RKO (cell line): Measurements from ENCODE around the gene AATK.

Experiments
- DNase-seq: peaks from one replicate; pipeline ENCODE4 v3.0.0-alpha.2; 2016; ENCODE audit warnings: low spot score

The AATK gene

DNA sequence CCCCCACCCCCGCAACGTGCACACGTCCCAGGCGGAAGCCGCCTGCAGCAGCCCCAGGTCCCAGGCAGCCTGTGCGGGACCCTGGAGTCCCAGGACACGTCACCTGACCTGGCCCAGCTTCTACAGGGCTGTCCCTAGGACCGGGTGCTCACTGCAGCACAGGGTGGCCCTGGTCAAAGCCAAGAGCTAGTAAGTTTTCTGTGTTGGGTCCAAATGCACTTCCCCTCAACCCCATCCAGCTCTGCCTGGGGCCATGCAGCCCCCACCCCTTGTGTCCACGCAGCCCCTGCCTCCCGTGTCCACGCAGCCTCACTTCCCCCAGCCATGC, 22.9 kb downstream of the AATK start:
- DNase-seq, result no peak

DNA sequence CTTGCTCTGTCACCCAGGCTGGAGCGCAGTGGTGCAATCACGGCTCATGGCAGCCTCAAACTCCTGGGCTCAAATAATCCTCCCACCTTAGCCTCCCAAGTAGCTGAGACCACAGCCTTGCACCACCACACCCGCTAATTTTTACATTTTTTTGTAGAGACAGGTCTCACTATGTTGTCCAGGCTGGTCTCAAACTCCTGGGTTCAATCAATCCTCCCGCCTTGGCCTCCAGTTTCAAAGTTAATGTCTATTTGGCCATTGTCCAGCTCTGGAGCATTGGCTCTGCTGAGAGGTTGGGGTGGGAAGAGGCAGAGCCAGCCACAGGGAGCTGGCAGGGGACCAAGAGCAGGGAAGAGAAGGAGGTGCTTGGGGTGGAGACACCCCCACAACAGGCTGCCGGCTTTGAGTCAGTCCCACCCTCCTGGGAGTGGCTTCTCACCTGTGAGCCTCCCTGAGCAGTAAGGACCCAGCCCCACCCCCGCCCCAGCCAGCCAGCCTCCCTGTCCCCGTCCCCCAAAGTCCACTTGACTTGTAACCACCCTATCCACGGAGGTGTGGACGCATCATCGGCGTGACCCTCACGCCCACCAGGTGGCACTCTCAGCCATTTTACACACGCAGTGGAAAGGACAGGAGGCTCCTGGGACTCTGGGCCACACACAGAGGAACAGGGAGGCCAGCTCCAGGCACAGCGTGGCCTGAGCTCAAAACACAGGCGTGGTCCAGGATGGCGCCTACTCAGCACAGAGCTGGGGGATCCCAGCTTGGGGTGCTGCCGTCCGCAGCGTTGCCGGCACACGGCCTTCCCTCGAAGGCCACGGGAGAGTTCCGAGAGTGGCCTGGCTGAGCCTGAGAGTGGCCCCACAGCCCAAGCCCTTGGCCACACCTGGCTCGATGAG, 23.5 kb downstream of the AATK start:
- DNase-seq, result peak; percentile 72

DNA sequence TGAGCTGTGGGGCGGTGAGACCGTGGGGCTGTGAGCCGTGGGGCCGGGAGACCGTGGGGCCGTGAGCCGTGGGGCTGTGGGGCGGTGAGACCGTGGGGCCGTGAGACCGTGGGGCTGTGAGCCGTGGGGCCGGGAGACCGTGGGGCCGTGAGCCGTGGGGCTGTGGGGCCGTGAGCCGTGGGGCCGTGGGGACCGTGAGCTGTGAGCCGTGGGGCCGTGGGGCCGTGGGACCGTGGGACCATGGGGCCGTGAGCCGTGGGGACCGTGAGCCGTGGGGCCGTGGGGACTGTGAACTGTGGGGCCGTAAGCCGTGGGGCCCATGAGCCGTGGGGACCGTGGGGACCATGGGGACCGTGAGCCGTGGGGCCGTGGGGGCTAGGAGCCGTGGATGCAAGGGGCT, 25.3 kb downstream of the AATK start:
- no peak for DNase-seq

DNA sequence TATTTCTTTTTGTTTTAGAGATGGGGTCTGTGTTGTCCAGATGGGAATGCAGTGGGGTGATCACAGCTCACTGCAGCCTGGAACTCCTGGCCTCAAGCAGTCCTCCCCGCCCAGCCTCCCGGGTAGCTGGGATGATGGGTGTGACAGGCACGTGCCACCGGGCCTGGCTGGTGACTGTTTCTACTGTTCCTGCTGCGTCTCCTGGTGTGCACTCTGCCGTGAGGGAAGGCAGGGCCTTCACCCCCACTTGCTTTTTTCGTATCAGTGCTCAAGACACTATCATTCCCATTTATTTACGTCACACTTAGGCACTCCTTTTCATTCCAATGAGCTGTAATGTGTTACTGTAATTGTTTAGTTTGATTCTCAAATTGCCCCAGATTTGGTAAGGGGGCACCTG, 26.0 kb downstream of the AATK start:
- no peak for DNase-seq

DNA sequence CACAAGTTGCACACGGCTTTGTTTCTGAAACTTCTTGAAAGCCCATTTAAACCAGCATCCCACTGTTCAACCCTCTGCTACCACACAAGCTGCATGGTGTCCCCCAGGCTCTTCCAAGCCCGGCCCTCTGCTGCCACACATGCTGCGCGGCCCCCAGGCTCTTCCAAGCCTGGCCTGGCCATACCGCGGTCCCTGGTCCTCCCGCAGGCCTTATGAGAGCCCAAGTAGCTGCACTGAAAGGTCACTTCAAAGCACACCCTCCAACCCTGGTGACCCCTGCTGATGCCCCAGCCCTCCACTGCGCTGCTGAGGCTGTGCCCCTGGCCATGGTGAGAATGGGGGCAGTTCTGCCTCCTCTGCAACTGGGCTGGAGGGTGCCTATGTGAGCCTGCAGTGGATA, 26.6 kb downstream of the AATK start:
- DNase-seq, result no peak

DNA sequence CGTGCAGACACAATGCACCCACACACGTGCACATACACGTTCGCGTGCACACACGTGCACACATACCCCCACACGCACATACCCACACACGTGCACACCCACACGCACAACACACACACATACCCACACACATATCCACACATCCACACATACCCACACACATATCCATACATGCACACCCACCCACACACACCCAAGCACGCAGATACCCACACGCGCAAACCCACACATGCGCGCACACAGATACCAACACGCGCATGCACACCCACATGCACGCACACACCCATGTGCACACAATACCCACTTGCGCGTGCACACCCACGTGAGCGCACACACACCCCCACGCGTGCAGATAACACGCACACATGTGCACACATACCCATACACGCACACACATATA, 27.5 kb downstream of the AATK start:
- no peak for DNase-seq

DNA sequence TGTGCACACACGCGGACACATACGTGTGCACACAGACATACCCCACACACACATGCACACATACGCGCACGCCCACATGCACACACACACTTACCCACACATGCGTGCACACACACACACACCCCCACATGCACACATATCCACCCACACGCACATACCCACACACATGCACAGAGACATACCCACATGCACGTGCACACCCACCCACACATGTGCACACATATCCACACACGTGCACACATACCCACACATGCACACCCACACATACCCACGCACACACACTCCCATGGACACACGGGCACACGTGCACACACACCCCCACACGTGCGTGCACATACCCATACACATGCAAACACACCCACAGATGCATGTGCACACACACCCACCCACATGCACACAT, 27.9 kb downstream of the AATK start:
- no peak for DNase-seq

DNA sequence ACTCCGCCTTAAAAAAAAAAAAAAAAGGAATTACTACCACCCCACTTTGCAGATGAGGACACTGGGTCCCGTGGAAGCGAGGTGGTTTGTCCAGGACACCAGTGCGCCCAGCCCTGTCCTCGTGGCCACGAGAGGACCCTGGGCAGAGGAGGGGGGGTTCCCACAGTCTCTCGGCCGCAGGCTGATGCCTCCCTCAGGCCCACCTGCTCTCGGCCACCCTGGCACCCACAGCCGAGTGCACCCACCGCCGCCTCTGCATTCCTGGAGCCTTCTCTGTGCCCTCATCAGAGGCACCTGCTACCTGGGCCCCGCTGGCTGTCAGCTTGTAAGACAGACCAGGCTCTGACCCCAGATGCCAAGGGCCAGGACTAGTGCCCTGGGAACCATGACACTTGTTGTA, 28.8 kb downstream of the AATK start:
- DNase-seq, result no peak

DNA sequence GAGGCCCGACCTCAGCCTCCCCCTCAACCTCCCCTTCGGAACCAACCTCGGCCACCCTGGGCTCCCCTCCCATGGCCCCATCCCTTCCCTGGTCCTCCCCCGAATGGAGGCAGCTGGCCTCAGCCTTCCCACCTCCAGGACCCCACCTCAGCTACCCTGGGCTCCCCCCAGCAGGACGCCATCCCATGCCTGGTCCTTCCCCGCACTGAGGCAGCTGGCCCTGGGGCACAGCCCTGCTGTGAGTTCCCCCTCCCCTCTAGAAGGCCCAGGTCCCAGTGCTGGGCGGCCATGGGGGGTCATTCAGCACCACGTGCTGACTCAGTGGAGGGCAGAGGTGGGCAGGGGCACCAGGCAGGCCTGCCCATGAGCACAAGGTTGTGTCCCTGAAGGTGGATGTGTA, 29.7 kb downstream of the AATK start:
- DNase-seq, result no peak

DNA sequence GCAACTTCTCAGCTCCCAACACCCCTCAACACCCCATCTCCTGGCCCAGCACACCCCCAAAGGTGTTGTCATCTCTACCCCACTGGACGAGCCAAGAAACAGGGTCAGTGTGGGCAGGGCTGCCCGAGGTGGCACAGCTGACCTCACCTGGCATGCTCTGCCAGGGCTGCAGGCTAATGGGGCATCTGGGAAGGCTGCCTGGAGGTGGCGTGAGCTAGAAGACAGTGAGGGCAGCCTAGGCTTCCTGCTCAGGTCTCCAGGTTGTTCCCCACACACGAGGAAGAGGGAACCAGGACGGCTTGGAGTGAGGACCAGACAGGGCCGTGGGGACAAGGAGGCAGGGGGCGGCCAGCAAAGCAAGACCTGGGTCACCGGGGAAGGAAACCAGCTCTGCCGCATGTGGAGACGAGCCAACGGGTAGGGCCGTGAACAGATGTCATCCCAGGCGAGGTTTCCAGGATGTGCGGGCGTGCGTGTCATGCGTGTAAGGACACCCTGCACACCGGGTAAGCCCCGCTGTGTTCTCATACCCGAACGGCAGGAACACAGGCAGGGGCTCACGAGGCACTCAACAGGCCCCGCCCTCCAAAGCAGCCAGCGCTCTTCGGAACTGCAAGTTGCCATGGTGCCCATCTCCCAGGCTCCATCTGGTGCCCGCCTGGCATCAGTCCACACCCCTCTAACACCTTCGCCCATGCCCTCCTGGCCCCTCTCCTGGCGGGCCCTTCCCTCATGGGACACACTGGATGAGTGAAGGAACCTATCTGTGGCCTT, 30.3 kb downstream of the AATK start:
- no peak for DNase-seq

DNA sequence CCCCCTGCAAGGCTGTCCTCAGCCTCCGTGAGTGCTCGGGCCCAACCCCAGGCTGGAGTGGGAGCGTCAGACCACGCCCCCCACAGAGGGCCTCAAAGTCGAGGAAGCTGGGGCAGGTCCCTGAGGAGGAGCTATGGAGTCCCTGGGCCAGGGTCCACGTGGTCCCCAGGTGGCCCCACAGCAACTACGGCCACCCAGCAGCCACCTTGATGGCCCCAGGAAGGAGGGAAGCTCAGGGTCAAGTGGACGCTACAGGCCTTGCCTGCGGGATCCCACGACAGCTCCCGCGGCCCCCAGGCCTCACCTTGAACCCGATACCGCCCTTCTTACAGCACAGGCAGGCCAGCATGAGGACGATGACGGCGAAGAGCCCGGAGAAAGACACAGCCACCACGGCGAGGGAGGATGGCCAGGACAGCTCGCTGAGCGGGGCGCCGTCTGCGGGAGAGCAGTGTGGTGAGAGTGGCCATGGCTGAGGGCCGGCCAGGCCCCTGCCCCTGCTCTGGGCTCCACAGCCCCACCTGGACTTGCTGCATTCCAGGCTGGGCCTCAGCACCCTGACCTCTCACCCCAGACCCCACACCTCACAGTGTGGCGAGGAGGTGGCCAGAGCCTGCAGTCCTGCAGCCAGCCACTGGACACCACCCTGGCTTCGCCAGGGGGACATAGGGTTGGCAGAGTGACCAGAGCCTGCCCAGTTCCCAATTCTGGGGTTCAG, 31.8 kb downstream of the AATK start:
- DNase-seq, result no peak

DNA sequence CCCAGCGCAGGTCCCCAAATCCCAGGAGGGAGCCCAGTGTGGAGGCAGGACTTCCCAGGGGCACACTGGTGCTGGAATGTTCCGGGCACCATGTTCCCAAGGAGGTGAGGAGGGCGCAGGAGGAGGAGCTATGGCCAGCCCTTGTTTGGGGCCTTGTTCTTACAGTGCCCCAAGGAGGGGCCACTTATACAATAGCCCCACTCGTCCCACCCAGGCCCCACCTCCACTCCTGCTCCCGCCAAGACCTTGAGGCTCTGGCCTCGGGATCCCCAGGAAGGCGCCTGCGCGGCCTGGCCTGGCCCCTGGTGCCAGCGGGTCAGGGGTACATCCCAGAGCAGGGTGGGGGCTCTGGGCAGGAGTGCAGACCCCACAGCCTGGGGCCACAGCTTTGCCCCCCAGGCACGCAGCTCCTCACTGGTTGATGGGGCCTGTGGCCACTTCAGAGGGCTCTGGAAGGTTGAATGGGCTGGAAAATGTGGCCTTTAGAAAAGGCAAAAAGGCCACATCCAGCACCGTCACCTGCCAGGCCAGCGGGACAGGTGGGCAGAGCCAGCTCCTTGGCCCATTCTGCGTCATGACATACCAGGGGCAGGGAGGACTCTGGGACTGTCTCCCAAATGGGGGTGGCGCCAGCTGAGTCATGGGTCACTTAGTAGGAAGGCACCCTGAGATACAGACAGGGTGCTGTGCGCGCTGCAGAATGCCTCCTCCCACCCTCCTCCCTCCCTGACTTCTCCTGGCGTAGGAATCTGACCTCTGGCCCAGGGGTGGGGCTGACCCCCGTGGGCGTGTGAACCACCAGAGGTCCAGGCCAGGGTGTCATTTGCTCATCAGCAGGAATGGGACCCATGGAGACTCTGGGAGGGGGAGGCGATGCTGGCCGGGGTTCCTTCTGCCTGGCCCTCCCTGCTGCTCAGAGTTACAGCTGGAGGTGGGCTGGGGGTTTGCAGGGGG, 33.0 kb downstream of the AATK start:
- no peak for DNase-seq

DNA sequence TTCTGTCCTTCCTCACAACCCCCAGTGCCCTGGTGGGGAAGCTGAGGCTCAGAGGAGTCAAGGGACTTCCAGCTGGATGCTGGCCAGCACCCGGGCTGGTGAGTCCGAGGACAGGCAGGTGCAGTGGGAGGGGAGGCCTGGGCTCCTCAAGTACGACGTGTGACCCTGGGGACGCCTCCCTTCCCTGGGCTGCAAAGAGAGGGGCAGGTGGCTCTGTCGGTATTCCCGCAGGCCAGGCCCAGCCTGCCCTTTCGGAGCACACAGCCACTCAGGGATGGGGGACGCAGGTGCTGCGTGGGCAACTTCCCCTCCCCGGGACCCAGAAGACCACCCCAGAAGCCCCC, 33.9 kb downstream of the AATK start:
- DNase-seq, result no peak

DNA sequence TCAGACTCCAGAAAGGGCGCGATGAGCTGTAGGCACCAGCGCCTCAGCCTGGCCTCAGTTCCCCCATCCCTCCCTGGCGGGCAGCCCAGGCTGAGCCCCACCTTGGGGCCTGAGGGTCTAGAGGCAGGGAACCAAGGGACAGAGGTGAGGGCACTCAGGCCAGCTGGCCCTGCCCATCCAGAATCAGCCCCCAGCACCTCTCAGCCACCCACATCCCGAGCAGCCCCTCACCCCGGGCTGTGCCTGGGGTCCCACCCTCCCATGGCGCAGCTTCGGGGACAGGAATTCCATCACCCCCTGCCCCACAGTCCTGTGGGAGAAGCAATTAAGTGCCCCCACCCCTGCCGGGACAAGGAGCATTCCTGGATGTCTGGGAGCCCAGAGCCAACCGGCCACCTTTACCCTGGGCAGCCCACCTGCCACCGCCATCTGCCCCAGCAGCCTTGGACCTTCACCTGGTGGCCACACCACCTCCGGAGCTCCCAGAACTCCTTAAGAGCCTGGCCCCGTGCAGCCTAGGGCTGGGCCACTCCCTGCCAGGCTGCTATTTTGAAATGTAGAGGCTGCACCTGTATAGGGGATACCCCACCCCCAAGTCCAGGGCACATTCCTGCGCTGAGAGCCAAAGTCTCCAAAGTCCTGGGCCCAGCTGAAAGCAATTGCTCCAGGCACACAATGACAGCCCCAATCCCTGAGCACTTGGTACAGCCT, 34.4 kb downstream of the AATK start:
- no peak for DNase-seq

DNA sequence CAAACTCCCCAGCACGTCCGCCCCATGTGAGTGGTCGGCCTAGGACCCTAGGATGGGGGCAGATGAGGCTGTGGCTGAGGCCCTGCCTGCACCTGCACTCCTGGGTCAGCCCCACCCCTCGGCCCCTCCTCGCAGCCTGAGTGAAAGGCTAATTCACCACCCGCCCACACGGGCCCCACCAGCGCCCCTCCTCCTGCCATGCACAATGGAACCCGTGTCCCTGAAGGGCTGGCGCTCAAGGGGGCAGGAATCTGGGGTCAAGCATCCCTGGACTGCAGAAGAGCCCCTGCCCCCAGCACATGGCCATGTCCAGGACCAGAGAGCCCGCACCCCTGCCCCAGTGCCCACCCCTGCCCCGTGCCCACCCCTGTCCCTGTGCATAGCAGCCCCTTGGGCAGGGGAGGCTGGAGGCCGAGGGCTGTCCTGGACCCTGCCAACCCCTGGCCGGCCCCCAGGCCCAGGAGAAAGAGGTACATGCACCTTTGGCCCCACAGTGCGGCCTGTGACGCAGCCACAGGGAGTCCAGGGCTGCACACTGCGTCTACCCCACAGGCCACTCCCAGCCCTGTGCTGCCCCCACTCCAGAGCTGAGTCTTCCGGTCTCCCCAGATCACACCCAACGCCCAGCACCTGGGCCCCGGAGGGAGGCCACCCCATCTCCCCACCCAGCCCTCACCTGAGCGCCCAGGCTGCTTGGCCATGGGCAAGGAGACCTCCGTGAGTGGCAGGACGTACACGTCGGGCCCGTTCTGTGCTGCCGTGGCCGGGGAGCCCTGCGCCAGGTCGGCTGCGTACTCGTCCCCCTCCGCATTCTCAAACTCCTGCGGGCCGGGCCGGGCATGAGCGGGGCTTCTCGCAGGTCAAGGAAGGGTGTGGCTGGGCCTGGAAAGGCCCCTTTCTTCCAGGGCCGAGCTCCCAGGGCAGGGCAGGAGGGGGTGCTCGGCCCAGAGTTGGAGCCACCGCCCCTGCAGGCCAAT, 35.3 kb downstream of the AATK start:
- DNase-seq, result no peak

DNA sequence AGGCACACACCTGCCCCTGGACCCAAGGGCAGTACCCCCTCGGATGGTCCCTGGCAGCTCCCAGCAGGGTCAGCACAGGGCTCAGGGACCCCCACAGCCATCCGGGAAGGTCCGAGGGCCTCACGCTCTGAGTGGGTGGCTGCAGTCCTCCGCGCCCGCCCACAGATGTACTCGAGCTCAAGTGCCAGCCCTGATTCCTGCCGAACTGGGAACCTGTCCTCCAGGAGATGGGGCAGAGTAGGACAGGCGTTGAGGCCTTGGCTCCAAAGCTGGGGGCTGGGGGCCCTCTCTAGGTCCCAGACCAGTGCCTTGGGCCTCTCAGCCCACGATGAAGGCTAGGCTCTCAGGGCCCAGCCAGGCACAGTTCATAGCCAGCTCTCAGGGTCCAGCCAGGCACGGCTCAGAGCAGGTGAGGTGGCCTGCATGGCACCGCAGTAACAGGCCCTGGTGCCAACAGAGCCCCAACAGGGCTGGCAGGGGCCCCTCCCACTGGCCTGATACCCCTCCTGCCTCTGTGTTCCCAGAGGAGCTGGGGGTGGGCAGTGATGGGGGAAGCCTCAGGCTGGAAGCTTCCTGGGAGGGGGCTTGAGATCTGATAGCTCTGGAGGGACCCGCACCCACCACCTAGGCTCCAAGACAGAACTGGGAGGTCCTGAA, 36.2 kb downstream of the AATK start:
- DNase-seq, result no peak

DNA sequence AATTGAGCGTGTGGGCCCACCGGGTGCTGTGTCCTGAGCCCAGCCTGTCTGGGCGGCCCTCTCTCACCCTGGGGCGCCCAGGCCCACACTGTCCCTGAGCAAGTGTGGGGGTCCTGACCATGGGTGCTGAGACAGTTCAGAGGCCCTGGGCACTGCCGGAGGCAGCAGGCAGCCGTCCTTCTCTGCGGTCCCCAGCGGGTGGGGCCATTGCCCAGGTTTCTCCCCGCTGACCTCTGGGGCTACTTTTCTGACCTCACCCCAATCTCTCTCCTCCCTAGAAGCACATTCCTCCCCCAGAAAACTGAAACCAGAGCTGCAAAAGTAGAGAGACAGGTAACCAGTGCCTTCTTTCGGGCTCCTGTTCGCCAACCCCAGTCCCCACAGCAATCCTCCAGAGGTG, 36.7 kb downstream of the AATK start:
- no peak for DNase-seq

DNA sequence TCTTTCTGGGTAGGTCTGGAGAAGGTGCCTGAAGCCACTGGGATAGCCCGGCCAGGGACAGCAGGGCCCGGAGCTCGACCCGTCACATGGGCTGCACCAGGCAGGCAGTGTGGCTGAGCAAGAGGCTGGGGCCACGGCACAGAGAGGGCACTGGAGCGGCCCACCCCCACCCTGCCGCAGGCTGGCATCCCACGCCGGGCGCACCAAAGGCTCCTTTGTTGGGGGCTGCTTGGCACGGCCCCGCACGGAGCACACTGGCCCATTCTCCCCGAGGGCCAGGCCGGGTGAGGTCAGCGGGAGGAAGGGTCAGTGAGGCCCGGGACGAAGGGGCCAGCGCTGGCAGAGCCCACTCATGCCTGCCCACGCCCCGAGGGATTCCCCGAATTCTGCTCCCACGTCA, 37.2 kb downstream of the AATK start:
- DNase-seq, result no peak

DNA sequence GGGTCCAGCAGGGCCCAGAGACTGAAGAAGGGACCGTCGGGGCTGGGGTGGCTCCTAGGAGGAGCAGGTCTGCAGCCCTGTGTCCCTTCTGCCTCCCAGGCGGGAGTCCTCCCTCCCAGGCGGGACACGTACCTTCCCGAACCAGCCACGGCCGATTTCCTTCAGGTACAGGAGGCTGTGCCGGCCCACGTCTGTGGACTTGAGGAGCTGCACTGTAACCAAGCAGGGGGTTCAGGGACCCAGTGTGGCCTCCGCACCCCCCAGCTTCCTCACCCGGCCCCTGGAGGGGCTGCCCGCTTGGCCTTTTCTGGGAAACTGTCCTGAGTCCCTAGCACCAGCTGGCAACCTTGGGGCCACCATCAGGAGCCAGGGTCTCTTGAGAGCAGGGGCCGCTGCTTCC, 37.7 kb downstream of the AATK start:
- DNase-seq, result no peak
